GM18517 (cell line): ENCODE measurements around the gene SLAMF1.
"Not testable (repeated sequence)": the region's sequence is repeated elsewhere in the genome, so short reads cannot be mapped to it uniquely, and the experiment has no call there.

Experiments used
- ATAC-seq: cut with Tn5 transposase; IDR thresholded peaks from one replicate; pipeline ENCODE4 v1.9.1; 2021; ENCODE audit warnings: mild to moderate bottlenecking, moderate library complexity; ENCODE audit not compliant: unreplicated experiment

SLAMF1 gene, protein sequence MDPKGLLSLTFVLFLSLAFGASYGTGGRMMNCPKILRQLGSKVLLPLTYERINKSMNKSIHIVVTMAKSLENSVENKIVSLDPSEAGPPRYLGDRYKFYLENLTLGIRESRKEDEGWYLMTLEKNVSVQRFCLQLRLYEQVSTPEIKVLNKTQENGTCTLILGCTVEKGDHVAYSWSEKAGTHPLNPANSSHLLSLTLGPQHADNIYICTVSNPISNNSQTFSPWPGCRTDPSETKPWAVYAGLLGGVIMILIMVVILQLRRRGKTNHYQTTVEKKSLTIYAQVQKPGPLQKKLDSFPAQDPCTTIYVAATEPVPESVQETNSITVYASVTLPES

DNA sequence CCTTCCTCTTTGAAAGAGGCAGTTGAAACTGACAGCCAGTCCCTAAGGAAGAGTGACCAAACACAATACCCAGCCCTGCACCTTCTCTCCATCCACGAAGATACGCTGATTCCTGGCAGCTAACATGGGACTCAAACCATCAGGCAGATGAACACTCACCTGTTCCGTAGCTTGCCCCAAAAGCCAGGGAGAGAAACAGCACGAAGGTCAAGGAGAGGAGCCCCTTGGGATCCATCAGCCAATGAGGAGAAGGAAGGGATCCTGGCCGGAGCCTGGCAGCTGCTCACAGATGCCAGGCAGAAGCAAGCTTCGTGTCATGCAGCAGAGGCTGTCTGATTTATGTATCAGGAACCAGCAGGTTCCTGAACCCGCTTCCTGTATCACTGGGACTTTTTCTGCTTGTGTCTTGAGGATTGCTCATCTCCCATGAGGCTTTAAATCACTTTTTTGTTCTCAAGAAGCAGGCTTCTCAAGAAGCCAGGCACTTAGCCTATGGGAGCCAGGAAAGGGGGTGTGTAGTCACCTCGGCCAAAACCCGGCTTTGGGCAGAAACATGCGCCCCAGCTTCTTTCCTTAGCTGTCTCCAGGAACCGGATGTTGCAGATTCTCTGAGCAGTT, at the start of gene SLAMF1:
Gene SLAMF1, minus strand, starts transcription at position 334 of the 618 bp plus-strand sequence. Its CDS starts 99 bp downstream, at position 235.
- peak; percentile 57 for ATAC-seq

DNA sequence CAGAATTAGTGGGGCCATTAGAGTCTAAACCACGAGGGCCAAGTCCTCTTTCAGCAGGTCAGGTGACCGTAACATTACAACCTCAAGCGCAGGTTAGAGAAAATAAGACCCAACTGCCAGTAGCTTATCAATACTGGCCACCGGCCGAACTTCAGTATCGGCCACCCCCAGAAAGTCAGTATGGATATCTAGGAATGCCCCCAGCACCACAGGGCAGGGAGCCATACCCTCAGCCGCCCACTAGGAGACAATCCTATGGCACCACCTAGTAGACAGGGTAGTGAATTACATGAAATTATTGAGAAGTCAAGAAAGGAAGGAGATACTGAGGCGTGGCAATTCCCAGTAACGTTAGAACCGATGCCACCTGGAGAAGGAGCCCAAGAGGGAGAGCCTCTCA, 45.5 kb upstream of the SLAMF1 start:
- ATAC-seq: not testable (repeated sequence)

DNA sequence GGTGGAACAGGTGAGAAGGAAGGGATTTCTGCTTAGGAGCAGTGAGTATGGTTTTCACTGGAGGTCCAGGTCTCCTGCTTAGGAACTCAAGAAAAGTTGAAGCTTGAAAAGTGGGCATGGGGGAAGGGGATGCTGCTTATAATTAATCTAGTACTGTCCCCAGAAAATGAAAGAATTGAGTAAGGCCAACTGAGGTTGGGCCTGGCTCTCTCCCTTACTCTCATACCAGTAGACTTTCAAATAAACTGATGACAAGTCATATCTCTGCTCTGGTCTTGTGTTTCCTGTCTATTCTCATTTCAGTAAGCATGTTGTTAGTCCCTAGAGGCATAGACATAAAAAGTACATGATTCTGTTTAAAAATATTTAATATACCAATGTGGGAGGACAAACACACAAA, 38.4 kb upstream of the SLAMF1 start:
- ATAC-seq: no peak

DNA sequence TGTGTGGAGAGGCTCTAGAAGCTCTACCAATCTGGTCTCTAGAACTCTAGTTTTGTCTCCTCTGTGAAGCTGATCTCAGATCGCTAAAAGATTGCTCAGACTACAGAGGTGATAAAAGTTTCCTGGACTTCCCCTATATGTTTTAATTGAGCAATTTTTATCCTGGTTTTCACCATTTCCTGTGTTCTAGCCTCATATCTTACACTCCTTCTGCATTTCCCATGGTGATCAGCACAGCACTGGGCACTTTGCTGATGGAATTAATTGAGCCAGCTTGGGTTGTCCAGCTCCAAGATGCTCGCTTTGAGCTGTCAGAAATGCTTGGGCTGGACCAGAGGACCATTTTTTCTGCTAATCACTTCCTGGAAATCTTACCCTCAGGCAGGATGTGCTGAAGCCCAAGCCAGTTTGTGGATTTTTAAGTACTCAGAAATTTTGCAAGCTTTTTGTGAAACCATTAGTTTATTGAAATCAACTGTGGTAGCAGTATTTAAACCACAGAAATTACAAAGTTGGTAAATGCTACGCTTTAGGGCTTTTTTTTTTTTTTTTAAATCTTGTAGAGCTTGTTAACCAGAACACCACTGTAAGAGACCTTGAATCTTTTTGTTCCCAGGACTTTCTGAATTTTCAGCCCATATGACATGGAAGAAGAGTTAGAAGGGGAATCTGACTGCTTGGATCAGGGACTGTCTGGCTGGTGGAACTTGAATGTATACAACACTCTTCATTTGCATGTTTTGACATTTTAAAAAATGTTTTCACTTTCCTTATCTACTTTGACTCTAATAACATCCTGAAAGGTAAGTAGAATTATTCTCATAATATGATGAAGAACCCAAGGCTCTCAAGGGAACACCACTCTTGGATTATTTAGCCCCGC, 36.4 kb upstream of the SLAMF1 start:
- peak; percentile 41 for ATAC-seq

DNA sequence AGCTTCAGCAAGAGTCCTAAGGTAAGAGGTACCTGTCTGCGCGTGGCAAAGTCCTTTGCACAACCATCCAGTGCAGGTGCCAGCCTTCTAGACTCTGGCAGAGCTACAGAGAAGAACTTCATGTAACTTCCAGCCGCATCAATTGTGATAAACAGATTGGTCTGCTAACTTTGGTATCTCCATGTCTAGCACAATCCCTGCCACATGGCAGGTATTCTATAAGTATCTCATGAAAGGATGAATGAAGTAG, 35.0 kb upstream of the SLAMF1 start:
- no peak for ATAC-seq

DNA sequence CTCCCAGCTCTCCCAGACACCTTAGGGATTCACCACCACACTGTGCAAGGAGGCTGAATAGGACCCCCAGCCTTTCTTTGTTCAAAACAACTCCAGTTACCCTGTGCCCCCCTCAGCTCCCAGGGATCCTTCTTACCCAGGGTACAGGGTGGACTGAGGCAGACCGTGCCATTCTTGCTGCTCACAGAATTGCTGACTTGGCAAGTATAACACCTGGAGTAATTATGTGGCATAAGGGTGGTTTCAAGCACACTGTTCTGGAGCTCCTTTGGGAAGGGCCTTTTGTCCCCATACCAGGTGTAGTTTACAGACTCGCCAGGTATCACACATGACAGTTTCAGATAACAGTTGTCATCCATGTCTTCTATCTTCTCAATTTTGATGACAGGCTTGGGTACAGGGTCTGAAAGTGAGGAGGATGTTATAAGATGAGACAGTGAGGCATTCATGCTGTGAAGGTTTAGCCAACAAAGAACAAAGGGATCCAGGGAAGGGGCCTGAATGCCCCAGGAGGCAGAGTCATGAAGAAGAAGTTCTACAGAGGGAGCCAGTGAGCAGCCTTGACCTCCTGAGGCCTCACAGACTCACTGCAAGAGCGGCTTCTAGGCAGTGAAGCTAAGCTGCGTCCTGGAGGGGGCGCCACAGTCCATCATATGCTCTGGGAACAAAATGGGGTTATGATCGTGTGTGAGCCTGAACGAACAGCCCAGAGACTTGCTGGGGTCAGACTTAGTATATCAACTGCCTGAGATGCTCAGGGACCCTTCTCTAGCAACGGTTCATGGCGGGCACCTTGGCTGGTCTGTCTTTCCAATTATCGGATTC, 34.4 kb upstream of the SLAMF1 start:
- ATAC-seq: no peak

DNA sequence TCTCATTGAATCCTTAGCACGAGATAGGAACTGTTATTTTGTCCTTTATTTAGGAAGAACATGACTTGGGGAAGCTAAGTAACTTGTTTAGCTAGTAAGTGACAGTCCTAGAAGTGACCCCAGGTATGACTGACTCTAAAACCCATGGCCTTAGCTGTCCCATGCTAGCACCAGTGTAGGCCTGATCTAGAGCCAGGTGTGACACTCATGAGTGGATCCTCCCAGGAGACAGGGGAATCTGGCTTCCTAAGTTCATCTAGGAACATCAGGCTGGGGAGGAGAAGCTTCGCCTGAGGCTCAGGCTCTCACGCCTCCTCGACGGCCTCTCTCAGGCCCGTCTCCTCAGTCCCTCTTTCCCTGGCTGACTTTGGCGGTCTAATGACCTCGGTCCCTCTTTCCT, 33.6 kb upstream of the SLAMF1 start:
- ATAC-seq: no peak

DNA sequence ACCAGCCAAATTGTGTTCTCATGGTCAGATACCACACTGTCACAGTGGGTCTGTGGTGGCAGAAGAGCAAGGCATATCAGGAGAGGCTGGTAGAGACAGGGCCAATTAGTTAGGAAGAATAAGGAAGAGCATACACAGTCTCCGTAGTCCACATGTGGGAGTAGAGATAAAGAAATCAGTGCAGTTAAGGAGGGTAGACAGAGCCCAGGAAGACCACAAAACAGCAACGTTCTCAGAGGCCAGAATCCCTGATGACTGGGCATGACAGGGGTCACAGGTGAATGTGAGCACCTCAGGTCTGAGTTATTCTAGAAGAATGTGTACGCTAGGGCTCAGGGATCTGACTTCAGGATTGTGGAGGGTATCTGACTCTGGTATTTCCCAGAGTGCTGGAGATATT, 33.0 kb upstream of the SLAMF1 start:
- ATAC-seq: no peak

DNA sequence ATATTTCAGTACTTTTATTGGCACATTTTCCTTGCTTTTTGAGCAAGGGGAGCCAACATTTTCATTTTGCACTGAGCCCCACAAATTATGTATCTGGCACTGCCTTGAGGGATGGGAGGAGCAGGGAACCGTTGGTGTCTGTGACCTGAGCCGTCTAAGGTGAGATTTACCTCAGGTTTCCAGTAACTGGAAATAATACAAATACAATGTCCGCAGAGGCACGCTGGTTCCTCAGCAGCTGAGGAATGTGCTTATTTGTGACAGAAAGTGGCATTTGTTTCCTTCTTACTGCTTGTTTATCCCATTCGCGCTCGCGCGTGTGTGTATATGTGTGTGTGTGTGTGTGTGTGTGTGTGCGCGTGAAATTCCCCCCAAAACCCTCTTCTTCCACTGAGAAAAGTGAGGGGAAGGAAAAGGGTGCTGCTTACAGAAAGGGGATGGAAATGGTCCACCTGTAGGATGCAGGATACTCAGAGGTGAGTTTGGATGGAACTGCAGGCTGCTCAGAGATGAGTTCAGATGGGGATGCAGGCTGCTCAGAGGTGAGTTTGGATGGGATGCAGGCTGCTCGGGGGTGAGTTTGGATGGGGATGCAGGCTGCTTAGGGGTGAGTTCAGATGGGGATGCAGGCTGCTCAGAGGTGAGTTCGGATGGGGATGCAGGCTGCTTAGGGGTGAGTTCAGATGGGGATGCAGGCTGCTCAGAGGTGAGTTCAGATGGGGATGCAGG, 30.2 kb upstream of the SLAMF1 start:
- ATAC-seq: no peak

DNA sequence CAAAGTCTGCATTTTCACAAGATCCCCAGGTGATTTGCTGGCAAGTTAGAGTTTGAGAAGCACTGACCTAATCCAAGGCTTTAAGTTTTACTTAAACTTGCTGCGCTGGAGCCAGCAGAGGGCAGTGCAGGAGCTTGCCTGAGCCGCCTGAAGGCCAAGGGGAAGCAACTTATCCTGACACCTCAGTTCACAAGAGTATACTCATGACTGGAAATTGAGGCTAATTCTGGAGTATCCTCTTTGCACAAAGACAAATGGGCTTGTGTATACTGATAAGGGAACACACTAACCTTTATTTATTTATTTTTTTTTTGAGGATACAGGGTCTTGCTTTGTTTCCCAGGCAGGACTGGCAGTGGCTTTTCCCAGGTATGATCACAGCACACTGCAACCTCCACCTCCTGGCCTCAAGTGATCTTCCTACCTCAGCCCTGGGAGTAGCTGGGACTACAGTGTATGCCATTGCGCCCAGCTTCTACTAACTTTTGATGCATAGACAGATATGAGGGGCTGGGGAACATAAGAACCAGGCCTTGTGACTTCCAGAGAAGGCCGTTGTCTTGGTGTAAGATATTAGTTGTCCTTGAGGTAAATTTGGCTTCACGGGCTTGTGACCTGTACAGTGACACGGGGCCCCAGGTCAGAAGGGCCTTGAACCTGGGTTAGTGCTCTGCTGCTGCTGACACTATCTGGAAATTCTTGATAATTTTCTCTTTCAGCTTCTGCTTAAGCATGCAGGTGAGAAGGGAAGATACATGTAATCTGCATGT, 29.0 kb upstream of the SLAMF1 start:
- peak; percentile 54 for ATAC-seq

DNA sequence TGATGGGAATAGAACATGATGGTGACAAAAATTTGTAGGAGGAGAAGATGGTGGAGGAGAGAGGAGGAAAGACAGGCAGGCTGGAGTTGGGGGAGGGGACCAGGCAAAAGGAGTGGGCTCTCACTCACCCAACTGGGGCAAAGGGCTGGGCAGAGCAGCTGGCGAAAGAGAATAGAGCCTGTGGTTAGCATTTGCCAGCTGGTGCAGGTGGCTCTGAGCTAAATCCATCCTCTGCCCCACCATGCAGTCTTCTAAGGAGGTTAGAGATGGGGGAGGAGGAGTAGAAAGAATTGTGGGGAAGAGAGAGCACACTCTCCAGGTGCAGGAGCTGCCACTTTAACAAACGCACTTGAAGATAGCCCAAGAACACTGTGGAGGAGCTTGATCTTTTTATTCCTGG, 27.6 kb upstream of the SLAMF1 start:
- no peak for ATAC-seq

DNA sequence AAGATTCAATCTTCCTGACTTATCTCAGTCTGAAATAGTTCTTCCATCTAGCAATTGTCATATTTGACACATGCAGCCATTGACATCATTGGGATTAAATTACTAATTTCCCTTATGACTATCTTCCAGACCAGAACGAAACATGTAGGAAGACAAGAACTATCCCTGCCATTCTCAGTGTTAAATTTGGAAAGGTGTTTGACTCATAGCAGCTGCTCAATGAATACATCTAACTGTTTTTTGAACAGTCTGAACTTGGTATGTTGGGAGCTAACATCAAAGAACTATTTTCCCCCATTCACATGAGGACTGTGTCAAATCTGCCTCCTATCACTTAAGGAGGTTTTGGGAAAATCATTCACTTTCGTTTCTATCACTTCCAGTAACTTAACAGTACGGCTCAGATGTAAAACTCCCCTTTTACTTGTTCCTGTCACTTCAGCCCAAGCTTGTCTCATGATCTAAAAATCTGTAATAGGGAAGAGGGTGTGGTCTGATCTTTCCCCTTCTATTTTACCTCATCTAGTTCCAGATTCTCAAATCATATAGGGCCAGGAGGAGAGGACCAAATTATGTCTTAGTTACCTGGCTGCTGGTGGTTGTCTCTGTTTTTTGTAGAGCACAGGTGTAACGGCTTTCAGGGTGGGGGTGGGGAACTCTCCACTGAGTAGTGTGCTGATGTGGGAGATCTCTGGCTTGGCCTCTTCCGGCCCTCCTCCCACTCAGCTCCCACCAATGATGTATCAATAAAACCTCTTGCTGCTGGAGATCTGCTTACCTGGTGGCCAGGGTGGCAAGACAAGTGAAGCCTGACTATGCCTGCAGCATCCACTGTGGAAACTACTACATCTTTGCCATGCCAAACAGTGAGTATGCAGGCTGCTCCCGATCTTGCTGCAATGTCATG, 26.2 kb upstream of the SLAMF1 start:
- ATAC-seq: no peak

DNA sequence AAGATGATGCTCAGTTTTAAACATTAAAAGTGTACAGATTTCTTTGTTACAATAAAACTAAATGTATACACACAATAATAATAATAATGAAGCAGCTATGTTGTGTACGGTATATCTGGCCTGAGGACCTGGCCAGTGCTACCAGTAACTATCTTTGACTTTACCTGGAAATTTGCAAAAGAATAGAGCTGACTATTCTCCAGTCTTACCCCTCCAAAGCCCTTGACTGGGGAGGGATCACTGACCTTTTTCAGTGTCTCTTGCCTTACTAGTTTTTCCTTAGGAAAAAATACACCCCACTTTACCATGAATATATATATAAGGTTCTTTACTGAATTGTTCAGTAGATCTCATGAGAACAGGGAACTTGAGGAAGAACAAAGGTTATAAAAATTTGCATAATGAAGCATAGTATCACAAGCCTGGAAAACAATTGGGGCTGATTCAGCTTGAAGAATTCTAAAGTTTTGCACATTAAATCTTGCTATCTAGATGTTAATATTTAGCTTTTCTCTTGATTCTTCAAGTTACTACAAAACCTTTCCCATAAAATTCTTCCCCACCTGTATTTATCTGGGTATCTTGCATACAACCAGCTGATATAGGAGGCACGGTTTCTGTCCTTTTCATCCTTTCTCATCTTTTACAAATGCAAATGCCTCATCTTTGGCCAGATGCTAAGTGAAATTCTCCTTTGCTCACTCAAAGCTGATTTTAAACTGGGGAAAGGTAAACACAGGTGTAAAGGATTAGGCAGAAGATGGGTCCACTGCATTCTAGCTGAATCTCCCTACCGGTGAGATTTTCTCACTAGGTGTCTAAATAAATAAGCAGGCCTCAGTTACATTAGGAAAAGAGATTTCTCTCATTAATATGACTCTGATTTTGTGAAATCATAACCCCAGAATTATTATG, 25.0 kb upstream of the SLAMF1 start:
- ATAC-seq: no peak

DNA sequence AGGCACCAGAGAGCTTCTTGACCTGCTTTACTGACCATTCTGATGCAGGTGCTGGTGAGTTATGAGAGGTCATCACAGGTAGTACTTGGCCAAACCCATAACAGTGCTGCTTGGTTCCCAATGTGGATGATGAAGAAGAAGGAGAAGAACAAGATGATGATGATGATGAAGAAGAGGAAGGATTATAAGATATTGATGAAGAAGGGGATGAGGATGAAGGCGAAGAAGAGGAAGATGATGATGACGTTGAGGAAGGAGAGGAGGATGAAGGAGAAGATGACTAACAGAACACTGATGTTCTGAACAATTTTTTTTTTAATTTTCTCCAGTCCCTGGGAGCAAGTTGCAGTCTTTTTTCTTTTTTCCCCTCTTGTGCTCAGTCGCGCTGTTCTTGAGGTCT, 23.9 kb upstream of the SLAMF1 start:
- no peak for ATAC-seq

DNA sequence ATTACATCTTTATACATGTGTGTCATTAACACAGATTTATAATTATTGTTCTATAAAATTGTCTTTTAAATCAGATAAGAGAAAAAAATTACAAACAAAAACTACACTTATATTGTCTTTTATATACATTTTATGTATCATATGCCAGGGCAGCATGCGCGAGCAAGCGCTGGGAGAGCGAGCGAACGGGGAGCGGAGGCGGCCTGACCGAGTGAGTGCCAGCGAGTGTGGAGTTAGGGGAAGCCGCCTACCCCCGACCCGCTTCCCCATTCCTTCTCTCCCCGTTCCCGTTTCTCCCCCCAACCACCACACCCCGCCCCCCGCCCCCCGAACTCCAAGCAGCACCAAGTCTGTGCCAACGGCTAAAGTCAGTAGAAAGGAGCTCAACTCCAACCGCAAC, 23.0 kb upstream of the SLAMF1 start:
- no peak for ATAC-seq

DNA sequence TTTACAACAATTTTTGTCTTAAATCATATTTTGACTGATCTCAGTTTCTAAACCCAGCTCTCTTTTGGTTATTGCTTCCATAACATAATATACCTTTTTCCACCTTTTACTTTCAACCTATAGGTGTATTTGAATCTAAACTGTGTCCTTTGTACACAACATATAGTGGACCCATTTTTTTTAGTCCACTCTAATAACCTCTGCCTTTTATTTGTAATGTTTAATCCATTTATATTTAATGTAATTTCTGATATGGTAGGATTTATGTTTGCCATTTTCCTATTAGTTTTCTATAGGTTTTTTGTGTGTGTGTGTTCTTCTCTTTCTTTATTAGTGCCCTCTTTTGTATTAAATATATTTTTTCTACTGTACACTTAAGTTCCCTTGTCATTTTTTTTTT, 22.4 kb upstream of the SLAMF1 start:
- no peak for ATAC-seq

DNA sequence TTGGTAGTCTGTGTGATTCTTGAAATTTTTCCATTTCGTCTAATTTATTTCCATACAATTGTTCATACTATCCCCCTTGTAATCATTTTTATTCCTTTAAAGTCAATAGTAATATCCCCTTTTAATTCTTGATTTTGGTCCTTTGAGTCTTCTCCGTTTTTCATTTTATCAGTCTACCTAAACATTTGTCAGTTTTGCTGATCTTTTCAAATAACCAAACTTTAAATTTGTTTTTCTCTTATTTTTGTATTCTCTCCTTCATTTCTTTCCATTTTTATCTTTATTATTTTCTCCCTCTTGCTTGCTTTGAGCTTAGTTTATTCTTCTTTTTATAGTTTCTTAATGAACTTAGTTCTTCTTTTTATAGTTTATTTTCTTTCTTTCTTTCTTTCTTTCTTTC, 21.1 kb upstream of the SLAMF1 start:
- no peak for ATAC-seq

DNA sequence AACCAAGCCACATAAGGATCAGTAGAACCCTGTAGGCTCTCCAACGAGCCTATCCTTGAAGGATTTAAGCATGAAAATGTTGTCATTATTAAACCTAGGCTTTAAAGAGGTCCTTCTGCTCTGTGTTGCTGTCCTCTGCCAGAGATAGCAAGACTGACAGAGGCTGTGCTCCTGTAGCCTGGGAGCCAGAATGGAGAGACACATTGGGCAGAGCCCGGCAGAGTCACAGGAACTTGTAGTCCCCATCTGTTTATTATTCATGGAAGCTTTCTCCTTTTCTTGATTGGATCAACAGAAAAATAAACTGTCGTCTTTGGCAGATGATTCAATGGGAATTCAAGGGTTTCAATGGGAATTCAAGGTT, 19.2 kb upstream of the SLAMF1 start:
- no peak for ATAC-seq
